Stomach (tissue), 9 donors: Measurements from ENCODE around the gene CCDC88B. TPM values are rescaled to one million over a fixed set of nuclear protein-coding genes. Genes with fewer than 3 reads are reported as not detected.

Experiments
- DNase-seq, 2 donors: peaks; one replicate each; pipeline versions ENCODE4 v3.0.0 to v3.0.0-alpha.2; 2013 to 2019
- H3K27ac ChIP-seq, 5 donors: fragments of 200-600 bp in 4 of 5; sonication (generic) in 4 of 5; one replicate each; pipeline ENCODE4 v1.5.1; 2013 to 2019; ENCODE audit warnings: mild to moderate bottlenecking in 1 of 5, moderate library complexity in 1 of 5
- H3K27me3 ChIP-seq, 3 donors: fragments of 200-600 bp; sonication (generic); one replicate each; pipeline ENCODE4 v1.5.1; 2017 to 2019; ENCODE audit warnings: mixed run types in 1 of 3
- H3K36me3 ChIP-seq, 4 donors: fragments of 200-600 bp; sonication (generic); 1 replicate in 3 of 4; 2 replicates in 1 of 4; pipeline ENCODE4 v1.5.1; 2016 to 2019
- H3K4me1 ChIP-seq, 4 donors: fragments of 200-600 bp; sonication (generic); one replicate each; pipeline ENCODE4 v1.5.1; 2016 to 2019
- H3K4me3 ChIP-seq, 4 donors: fragments of 200-600 bp; sonication (generic) in 3 of 4; one replicate each; pipeline ENCODE4 v1.5.1; 2016 to 2019; ENCODE audit warnings: mild to moderate bottlenecking in 1 of 4
- H3K9me3 ChIP-seq, 4 donors: fragments of 200-600 bp; sonication (generic); one replicate each; pipeline ENCODE4 v1.5.1; 2016 to 2019
- CTCF ChIP-seq, 7 experiments: fragments of 450-650 bp in 4 of 7; fragments of 200-600 bp in 3 of 7; sonication (generic) in 3 of 7; IDR thresholded peaks; one replicate each; pipeline ENCODE4 v1.5.1; 2016 to 2019; ENCODE audit warnings: antibody characterized with exemption in 7 of 7, control low read depth in 2 of 7, mild to moderate bottlenecking in 1 of 7
- EP300 ChIP-seq: sonication (generic); formaldehyde crosslinking; IDR thresholded peaks from one replicate; pipeline ENCODE4 v1.6.1; 2017; ENCODE audit warnings: antibody characterized with exemption
- POLR2A ChIP-seq, 4 donors: fragments of 450-650 bp; IDR thresholded peaks; one replicate each; pipeline ENCODE4 v1.6.1; 2016; ENCODE audit warnings: antibody characterized with exemption in 4 of 4, control low read depth in 2 of 4, mild to moderate bottlenecking in 1 of 4, moderate library complexity in 1 of 4
- POLR2AphosphoS5 ChIP-seq, 3 donors: sonication (generic); formaldehyde crosslinking; IDR thresholded peaks; one replicate each; pipeline ENCODE4 v1.6.1; 2016; ENCODE audit warnings: antibody characterized with exemption in 3 of 3
- WGBS, 5 donors: extraction: QIAGEN DNeasy Blood & Tissue Kit in 3 of 5; methylation state at CpG; one replicate each; pipeline versions ENCODE4 v1.1.5 to v1.1.7; 2013 to 2018; 5-methylcytosine and 5-hydroxymethylcytosine counted together
- intact Hi-C: fragments of 100-400 bp; cut with DNase I; formaldehyde crosslinking; loops from one replicate; pipeline ENCODE4 v1.15.1; 2023; ENCODE audit warnings: low total_unique reads
- polyA plus RNA-seq, 3 donors: library from polyadenylated mRNA; stranded (reverse); fragments of 200-250 nt; gene quantifications; one replicate each; pipeline ENCODE4 v1.2.3, GENCODE V29; 2013
- total RNA-seq, 5 donors: library from RNA; depleted of rRNA; stranded (reverse); fragments of >200 nt; gene quantifications; one replicate each; pipeline versions ENCODE4 v1.1.0 to v1.2.3, GENCODE V29; 2014 to 2016
- donor health status: healthy with polysubstance abuse.
- donor health status: Bipolar disorder and iron deficiency.
- donor health status: healthy.

Gene CCDC88B
- total and polyA plus RNA-seq, 8 donors = 1.8 to 137 (median 37.0) TPM

- Histone ChIP-seq H3K36me3 (peaks cover 33 to 39% (median 38%) of the 10 kb centered on the region in 4 donors), H3K27ac (peak within 1 kb of the TSS; percentile 87 to 94 (median 91)), H3K9me3 (no peaks in the 10 kb centered on the region), H3K27me3 (no peaks in the 10 kb centered on the region), H3K4me3 (peak within 1 kb of the TSS; percentile 77 to 95 (median 88)), H3K4me1 (peaks cover 40 to 67% (median 51%) of the 10 kb centered on the region in 4 donors)
- intact Hi-C loops = no loop called here
- DNase-seq = peak; percentile 74 to 93
- TF ChIP-seq EP300 = no peak
- peak in 2 of 3 donors; percentile 32 to 38 for TF ChIP-seq POLR2AphosphoS5 (IDR thresholded peaks at IDR 0.05)
- TF ChIP-seq CTCF (IDR thresholded peaks at IDR 0.05) = no peak
- no peak for TF ChIP-seq POLR2A (IDR thresholded peaks at IDR 0.05)
- 0 to 1% (median 0%) methylated on average over 19 to 69 of the region's 70 CpGs for WGBS, 5 donors
Measured at GRCh38 chr11:64358907-64359711, 19.1 kb downstream of the CCDC88B start, which contains the start of gene RPS6KA4. TSS of gene RPS6KA4 (plus strand) at chr11:64359162. CDS start at chr11:64359236, 74 bp downstream.

- intact Hi-C loops = no loop called here
- Histone ChIP-seq H3K9me3 (no peaks in the 10 kb centered on the region), H3K36me3 (peaks cover 35 to 47% (median 46%) of the 10 kb centered on the region in 4 donors), H3K4me3 (peak overlapping the region; percentile 77 to 95 (median 88)), H3K27me3 (no peaks in the 10 kb centered on the region), H3K4me1 (peaks cover 39 to 59% (median 46%) of the 10 kb centered on the region in 4 donors), H3K27ac (peak overlapping the region in 4 of 5 donors; percentile 87 to 94 (median 91))
- TF ChIP-seq POLR2A (IDR thresholded peaks at IDR 0.05) = no peak
- no peak for TF ChIP-seq EP300
- no peak for TF ChIP-seq POLR2AphosphoS5 (IDR thresholded peaks at IDR 0.05)
- no peak for TF ChIP-seq CTCF (IDR thresholded peaks at IDR 0.05)
- peak; percentile 46 to 77 for DNase-seq
- 10 to 49% (median 33%) methylated on average over 32 to 38 of the region's 38 CpGs for WGBS, 5 donors
Measured at GRCh38 chr11:64359712-64360445, 19.9 kb downstream of the CCDC88B start.

- Histone ChIP-seq H3K27me3 (no peaks in the 10 kb centered on the region), H3K4me3 (peak overlapping the region; percentile 77 to 95 (median 88)), H3K27ac (peak overlapping the region in 1 of 5 donors; percentile 94), H3K36me3 (peaks cover 41 to 53% (median 52%) of the 10 kb centered on the region in 4 donors), H3K4me1 (peaks cover 33 to 53% (median 43%) of the 10 kb centered on the region in 4 donors), H3K9me3 (no peaks in the 10 kb centered on the region)
- DNase-seq = no peak
- intact Hi-C loops = no loop called here
- 68 to 88% (median 72%) methylated on average over 6 to 13 of the region's 13 CpGs for WGBS, 5 donors
- TF ChIP-seq POLR2AphosphoS5 (IDR thresholded peaks at IDR 0.05) (no peak), EP300 (no peak), CTCF (IDR thresholded peaks at IDR 0.05) (no peak), POLR2A (IDR thresholded peaks at IDR 0.05) (no peak)
Measured at GRCh38 chr11:64360448-64360921, 20.5 kb downstream of the CCDC88B start.

- WGBS, 5 donors = 93 to 97% (median 96%) methylated on average over 10 to 18 of the region's 18 CpGs
- H3K27me3 ChIP-seq = no peaks in the 10 kb centered on the region
- no peak for TF ChIP-seq EP300
- no peak for TF ChIP-seq CTCF (IDR thresholded peaks at IDR 0.05)
- no peak for TF ChIP-seq POLR2A (IDR thresholded peaks at IDR 0.05)
- TF ChIP-seq POLR2AphosphoS5 (IDR thresholded peaks at IDR 0.05) = no peak
- peaks cover 29 to 44% (median 36%) of the 10 kb centered on the region in 4 donors for H3K4me1 ChIP-seq
- no peak for DNase-seq
- no peak overlapping the region for H3K4me3 ChIP-seq
- H3K9me3 ChIP-seq = no peaks in the 10 kb centered on the region
- peaks cover 52 to 65% (median 63%) of the 10 kb centered on the region in 4 donors for H3K36me3 ChIP-seq
- intact Hi-C loops = no loop called here
- no peak overlapping the region for H3K27ac ChIP-seq
Measured at GRCh38 chr11:64361659-64362058, 21.7 kb downstream of the CCDC88B start.
